ENCODE measurements around the gene SPINT3. TPM values are rescaled to one million over a fixed set of nuclear protein-coding genes. Genes with fewer than 3 reads are reported as not detected.

SPINT3 gene
- total RNA-seq, 1 donor from 2014 or later = not detected

DNA sequence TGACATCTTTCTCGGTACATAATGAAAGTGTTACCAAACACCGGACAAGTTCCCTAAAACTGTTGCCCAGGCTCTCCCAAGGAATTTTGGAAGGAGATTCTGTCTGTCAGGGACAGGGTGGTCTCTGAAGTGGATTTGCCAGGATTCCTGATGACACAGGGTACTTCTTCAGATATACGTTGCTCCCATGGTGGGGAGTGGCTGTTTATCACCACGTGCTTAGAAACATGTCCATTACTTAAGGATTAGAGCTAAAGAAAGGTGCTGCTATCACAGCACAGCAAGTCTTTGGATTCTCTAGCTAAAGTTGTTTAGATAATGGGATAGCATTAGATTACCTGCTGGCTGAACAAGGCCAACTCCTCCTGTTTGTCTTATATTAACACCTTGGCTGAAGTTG, 6.3 kb downstream of the SPINT3 start:
- ATAC-seq = no peak
- Histone ChIP-seq H3K9me3 (no peaks in the 10 kb centered on the region), H3K36me3 (no peaks in the 10 kb centered on the region), H3K27ac (no peak overlapping the region), H3K4me1 (no peaks in the 10 kb centered on the region), H3K4me3 (no peak overlapping the region), H3K27me3 (no peaks in the 10 kb centered on the region)
- intact Hi-C loops (cut with DNase I) = no loop called here
- no peak for DNase-seq
- TF ChIP-seq, protein P1, sequence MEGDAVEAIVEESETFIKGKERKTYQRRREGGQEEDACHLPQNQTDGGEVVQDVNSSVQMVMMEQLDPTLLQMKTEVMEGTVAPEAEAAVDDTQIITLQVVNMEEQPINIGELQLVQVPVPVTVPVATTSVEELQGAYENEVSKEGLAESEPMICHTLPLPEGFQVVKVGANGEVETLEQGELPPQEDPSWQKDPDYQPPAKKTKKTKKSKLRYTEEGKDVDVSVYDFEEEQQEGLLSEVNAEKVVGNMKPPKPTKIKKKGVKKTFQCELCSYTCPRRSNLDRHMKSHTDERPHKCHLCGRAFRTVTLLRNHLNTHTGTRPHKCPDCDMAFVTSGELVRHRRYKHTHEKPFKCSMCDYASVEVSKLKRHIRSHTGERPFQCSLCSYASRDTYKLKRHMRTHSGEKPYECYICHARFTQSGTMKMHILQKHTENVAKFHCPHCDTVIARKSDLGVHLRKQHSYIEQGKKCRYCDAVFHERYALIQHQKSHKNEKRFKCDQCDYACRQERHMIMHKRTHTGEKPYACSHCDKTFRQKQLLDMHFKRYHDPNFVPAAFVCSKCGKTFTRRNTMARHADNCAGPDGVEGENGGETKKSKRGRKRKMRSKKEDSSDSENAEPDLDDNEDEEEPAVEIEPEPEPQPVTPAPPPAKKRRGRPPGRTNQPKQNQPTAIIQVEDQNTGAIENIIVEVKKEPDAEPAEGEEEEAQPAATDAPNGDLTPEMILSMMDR (IDR thresholded peaks at IDR 0.05) = no peak

DNA sequence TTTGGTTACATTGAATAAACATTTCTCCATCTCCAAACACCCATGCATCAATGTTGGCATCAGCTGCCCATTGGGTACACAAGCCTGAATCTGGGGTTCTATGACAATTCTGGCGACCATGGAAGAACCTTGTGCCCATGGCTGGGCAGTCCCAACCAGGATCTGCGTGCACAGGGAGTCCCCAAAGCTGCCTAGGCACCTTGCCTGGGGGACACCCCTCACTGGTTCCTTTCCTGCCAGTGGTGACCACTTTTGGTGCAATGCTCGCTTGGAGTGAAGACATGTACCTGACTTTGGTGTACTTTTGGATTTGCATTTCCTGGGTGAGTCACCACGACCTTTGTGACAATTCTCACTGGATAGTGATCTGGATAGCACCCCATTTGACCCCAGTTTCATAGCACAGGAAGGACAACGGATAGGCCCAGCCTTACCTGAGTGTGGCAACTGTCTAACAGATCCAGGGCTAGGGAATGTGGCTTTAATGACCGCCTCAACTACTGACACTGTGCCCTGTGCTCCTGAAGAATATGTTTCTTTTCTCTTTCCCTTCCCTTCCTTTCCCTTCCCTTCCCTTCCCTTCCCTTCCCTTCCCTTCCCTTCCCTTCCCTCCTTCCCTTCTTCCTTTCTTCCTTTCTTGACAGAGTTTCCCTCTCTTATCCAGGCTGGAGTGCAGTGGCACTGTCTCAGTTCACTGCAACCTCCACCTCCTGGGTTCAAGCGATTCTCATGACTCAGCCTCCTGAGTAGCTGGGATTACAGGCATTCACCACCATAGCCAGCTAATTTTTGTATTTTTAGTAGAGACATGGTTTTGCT, 7.1 kb downstream of the SPINT3 start:
- no peaks in the 10 kb centered on the region for H3K4me1 ChIP-seq
- TF ChIP-seq, protein P1 (IDR thresholded peaks at IDR 0.05) = no peak
- no peaks in the 10 kb centered on the region for H3K36me3 ChIP-seq

DNA sequence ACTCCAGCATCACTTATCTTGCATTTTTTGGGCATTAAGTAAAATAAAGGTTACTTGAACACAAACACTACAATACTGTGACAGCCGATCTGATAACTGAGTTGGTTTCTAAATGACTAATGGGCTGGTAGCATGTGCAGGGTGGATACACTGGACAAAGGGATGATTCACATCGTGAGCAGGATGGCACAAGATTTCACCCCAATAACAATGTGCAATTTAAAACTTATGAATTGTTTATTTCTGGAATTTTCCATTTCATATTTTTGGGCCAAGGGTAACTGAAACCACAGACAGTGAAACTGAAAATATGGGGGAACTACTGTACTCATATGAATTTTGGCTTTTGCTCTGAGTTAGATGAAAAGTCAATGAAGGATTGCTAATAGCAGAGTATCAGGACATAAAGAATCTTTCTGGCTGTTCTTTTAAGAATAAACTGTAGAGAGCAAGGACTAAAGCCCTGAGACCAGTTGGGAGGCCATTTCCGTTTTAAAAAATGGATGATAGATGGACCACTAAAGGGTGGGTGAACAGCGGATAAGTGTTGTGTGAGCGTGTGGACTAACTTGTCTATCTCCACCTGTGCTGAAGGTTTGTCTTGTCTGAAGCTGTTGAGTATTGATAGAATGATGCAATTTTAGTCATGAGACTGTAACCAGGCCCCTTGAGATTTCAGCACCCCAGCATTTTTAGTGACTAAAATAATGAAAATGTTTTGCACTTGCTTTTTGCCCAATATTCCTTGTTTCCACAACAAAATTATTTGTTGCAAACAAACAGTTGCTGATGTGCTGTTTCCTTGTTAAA, 8.2 kb downstream of the SPINT3 start:
- DNase-seq (no peak), ATAC-seq (no peak)
- Histone ChIP-seq H3K27me3 (no peaks in the 10 kb centered on the region), H3K4me1 (no peaks in the 10 kb centered on the region), H3K36me3 (no peaks in the 10 kb centered on the region), H3K4me3 (no peak overlapping the region), H3K9me3 (no peaks in the 10 kb centered on the region), H3K27ac (no peak overlapping the region)
- TF ChIP-seq, protein P1 (IDR thresholded peaks at IDR 0.05) = no peak
- intact Hi-C loops (cut with DNase I) = no loop called here

More for the DNA sequence above, 7.1 kb downstream of the SPINT3 start:
- no peak for DNase-seq
- H3K27me3 ChIP-seq = no peaks in the 10 kb centered on the region
- intact Hi-C loops (cut with DNase I) = no loop called here
- no peaks in the 10 kb centered on the region for H3K9me3 ChIP-seq
- H3K4me3 ChIP-seq = no peak overlapping the region
- no peak overlapping the region for H3K27ac ChIP-seq
- ATAC-seq = no peak

DNA sequence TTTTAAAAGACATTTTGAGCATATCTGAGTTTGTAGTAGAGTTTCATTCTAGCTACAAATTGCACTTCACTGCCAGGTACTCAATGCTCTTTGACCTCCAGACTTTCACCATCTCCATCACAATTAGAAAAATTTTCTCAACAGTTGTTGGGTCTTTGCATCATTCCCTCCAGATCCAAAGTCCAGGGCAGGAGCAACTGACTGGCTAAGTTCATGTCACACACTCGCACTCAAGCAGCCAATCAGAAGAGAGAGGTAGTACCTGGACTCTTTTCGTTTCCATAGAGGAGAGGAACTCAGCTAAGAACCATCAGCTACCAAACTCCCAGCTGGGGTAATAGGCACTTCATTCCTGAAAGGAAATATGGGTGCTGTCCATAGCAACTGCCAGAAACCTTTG, 9.0 kb downstream of the SPINT3 start:
- Histone ChIP-seq H3K27ac (no peak overlapping the region), H3K4me3 (no peak overlapping the region), H3K9me3 (no peaks in the 10 kb centered on the region), H3K4me1 (no peaks in the 10 kb centered on the region), H3K27me3 (no peaks in the 10 kb centered on the region), H3K36me3 (no peaks in the 10 kb centered on the region)
- ATAC-seq (no peak), DNase-seq (no peak)
- TF ChIP-seq, protein P1 (IDR thresholded peaks at IDR 0.05) = no peak
- intact Hi-C loops (cut with DNase I) = no loop called here

DNA sequence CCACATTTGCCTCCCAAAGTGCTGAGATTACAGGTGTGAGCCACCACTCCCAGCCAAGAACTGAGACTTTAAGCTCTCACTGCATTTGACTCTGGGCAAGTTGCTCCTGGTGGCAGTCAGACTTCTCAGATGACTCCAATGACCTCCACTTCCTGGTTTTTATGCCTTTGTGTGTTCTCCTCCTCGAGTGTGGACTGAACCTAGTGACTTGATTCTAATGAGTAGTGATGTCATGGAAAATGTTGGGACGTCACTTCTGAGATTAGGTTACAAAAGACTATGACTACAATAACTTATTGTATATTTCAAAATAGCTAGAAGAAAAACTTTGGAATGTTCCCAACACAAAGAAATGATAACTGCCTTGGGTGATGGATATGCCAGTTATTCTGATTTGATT, 12.0 kb downstream of the SPINT3 start:
- Histone ChIP-seq H3K36me3 (no peaks in the 10 kb centered on the region), H3K4me1 (no peaks in the 10 kb centered on the region), H3K9me3 (no peaks in the 10 kb centered on the region), H3K4me3 (no peak overlapping the region), H3K27ac (no peak overlapping the region), H3K27me3 (no peaks in the 10 kb centered on the region)
- TF ChIP-seq, protein P1 (IDR thresholded peaks at IDR 0.05) = no peak
- DNase-seq (no peak), ATAC-seq (no peak)
- intact Hi-C loops (cut with DNase I) = no loop called here
